ENCODE results near the gene SH3RF2.

DNA sequence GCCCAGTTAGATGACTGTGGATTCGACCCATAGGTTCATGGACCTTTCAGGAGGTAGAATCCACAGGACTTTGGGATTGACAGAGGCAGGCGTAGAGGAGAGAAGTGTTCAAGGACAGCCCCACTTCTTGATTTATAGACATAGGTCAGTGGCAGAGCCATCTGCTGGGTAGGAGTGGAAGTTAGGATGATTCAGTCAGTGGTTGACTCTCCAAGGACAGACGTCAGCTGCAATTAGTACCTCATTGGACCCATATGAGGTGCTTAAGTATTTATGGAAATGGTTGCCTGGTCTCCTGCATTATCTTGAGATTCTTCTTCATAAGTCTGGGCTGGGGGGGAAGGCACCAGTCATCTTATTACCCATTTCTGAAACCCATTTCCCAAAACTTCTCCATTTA, 70.9 kb downstream of the SH3RF2 start:
- TF ChIP-seq, protein P1, sequence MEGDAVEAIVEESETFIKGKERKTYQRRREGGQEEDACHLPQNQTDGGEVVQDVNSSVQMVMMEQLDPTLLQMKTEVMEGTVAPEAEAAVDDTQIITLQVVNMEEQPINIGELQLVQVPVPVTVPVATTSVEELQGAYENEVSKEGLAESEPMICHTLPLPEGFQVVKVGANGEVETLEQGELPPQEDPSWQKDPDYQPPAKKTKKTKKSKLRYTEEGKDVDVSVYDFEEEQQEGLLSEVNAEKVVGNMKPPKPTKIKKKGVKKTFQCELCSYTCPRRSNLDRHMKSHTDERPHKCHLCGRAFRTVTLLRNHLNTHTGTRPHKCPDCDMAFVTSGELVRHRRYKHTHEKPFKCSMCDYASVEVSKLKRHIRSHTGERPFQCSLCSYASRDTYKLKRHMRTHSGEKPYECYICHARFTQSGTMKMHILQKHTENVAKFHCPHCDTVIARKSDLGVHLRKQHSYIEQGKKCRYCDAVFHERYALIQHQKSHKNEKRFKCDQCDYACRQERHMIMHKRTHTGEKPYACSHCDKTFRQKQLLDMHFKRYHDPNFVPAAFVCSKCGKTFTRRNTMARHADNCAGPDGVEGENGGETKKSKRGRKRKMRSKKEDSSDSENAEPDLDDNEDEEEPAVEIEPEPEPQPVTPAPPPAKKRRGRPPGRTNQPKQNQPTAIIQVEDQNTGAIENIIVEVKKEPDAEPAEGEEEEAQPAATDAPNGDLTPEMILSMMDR (IDR thresholded peaks at IDR 0.05; ENCODE audit: low read length), result no peak
- no peak for TF ChIP-seq EZH2 (optimal IDR thresholded peaks at IDR 0.05; ENCODE audit: low read depth, low read length)
- no peak for TF ChIP-seq EZH2phosphoT487 (IDR thresholded peaks at IDR 0.05; ENCODE audit: low read length)
